Trophoblast cell (in vitro differentiated cells and primary cell): ENCODE results near the gene CAP1.

Source experiments
- DNase-seq, 2 donors: peaks; one replicate each; pipeline ENCODE4 v3.0.0-alpha.2; 2016
- H2AFZ ChIP-seq: 2 replicates; pipeline ENCODE4 v1.6.1; 2013; ENCODE audit warnings: low read length, moderate library complexity, mild to moderate bottlenecking; ENCODE audit not compliant: insufficient read depth, poor library complexity
- H2AK5ac ChIP-seq: 2 replicates; pipeline ENCODE4 v1.6.1; 2013; ENCODE audit warnings: mild to moderate bottlenecking, low read length
- H2BK120ac ChIP-seq: 2 replicates; pipeline ENCODE4 v1.6.1; 2013; ENCODE audit warnings: low read length, mild to moderate bottlenecking, moderate library complexity; ENCODE audit not compliant: insufficient read depth, poor library complexity
- H2BK12ac ChIP-seq: 2 replicates; pipeline ENCODE4 v1.6.1; 2013; ENCODE audit warnings: mild to moderate bottlenecking, low read length, moderate library complexity
- H2BK5ac ChIP-seq: 2 replicates; pipeline ENCODE4 v1.6.1; 2013; ENCODE audit warnings: low read length, low read depth, moderate library complexity, mild to moderate bottlenecking; ENCODE audit not compliant: poor library complexity
- H3K14ac ChIP-seq: 2 replicates; pipeline ENCODE4 v1.6.1; 2013; ENCODE audit warnings: mild to moderate bottlenecking, low read length
- H3K18ac ChIP-seq: 2 replicates; pipeline ENCODE4 v1.6.1; 2013; ENCODE audit warnings: mild to moderate bottlenecking, low read length
- H3K23ac ChIP-seq: 2 replicates; pipeline ENCODE4 v1.6.1; 2013; ENCODE audit warnings: low read length
- H3K27ac ChIP-seq: 2 replicates; pipeline ENCODE4 v1.5.1; 2013; ENCODE audit warnings: low read depth, mild to moderate bottlenecking, inconsistent platforms, low read length, moderate library complexity
- H3K27me3 ChIP-seq: 2 replicates; pipeline ENCODE4 v1.6.1; 2013; ENCODE audit warnings: inconsistent platforms, mild to moderate bottlenecking, low read length, moderate library complexity; ENCODE audit not compliant: insufficient read depth
- H3K36me3 ChIP-seq, 2 experiments: 1 replicate in 1 of 2; 2 replicates in 1 of 2; pipeline ENCODE4 v1.6.1; 2013; ENCODE audit warnings: low read length in 2 of 2, mild to moderate bottlenecking in 2 of 2, moderate library complexity in 1 of 2; ENCODE audit not compliant: insufficient read depth in 2 of 2, control insufficient read depth in 1 of 2
- H3K4ac ChIP-seq: 2 replicates; pipeline ENCODE4 v1.6.1; 2013; ENCODE audit warnings: low read depth, mild to moderate bottlenecking, low read length, moderate library complexity
- H3K4me1 ChIP-seq, 2 experiments: 1 replicate in 1 of 2; 2 replicates in 1 of 2; pipeline ENCODE4 v1.6.1; 2013; ENCODE audit warnings: low read length in 2 of 2, mild to moderate bottlenecking in 2 of 2, moderate library complexity in 1 of 2; ENCODE audit not compliant: insufficient read depth in 2 of 2, control insufficient read depth in 1 of 2
- H3K4me2 ChIP-seq: 2 replicates; pipeline ENCODE4 v1.6.1; 2013; ENCODE audit warnings: inconsistent platforms, mild to moderate bottlenecking, low read length, moderate library complexity
- H3K4me3 ChIP-seq: 2 replicates; pipeline ENCODE4 v1.5.1; 2013; ENCODE audit warnings: mild to moderate bottlenecking, low read depth, low read length, inconsistent platforms
- H3K79me1 ChIP-seq: one replicate; pipeline ENCODE4 v1.6.1; 2013; ENCODE audit warnings: low read length
- H3K79me2 ChIP-seq: 2 replicates; pipeline ENCODE4 v1.6.1; 2013; ENCODE audit warnings: low read length, mild to moderate bottlenecking; ENCODE audit not compliant: control insufficient read depth, insufficient read depth, poor library complexity
- H3K9ac ChIP-seq: 2 replicates; pipeline ENCODE4 v1.6.1; 2013; ENCODE audit warnings: mild to moderate bottlenecking, low read length
- H3K9me3 ChIP-seq: 2 replicates; pipeline ENCODE4 v1.6.1; 2013; ENCODE audit warnings: low read depth, mild to moderate bottlenecking, control low read depth, inconsistent platforms, low read length; ENCODE audit not compliant: insufficient read depth
- H4K12ac ChIP-seq: 2 replicates; pipeline ENCODE4 v1.6.1; 2013; ENCODE audit warnings: low read depth, mild to moderate bottlenecking, low read length, moderate library complexity
- H4K8ac ChIP-seq: 2 replicates; pipeline ENCODE4 v1.6.1; 2013; ENCODE audit warnings: low read depth, mild to moderate bottlenecking, low read length, moderate library complexity
- H4K91ac ChIP-seq: one replicate; pipeline ENCODE4 v1.6.1; 2013; ENCODE audit warnings: low read depth, mild to moderate bottlenecking, low read length, moderate library complexity
- WGBS: extraction: QIAGEN DNeasy Blood & Tissue Kit; methylation state at CpG from one replicate; pipeline ENCODE4 v1.1.7; 2013; ENCODE audit warnings: missing lambda C conversion rate; ENCODE audit not compliant: insufficient read length, insufficient coverage; ENCODE audit errors: extremely low coverage; 5-methylcytosine and 5-hydroxymethylcytosine counted together

Gene CAP1

DNA sequence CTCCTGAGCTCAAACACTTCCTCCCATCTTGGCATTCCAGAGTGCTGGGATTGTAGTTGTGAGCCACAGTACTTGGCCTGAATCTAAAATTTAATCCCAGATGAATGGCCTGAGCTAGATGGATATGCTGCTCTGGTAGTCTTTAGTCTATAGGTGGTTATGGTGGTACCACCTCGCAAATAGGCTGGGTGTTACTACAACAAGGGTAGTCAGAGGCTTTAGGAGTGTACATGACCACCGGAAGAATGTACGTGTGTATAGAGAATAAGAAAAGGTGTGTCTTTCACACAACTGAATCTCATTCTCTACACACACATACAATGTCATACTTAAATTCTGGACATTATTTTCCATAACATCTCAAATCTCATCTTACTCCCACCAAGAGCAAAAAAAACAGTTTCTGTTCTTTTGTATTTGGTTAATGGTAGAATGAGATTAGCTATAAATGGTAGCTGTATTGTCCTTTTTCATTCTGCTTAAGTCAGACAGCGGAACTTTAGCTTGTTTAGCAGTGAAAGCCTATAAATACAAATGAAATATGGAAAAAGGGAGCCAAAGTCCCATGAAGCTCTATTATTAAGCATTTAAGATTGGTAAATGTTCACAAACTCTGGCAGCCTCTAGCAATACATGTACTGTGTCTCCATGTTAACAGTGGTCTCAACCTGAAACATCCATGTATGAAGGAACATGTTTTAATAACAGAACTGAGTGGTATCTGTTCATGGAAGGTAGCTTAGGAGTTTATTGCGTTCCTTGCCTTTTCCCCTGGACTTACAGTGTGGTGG, 16.2 kb downstream of the CAP1 start:
- H3K79me2 ChIP-seq = peaks cover 8% of the 10 kb centered on the region
- H3K79me1 ChIP-seq = no peaks in the 10 kb centered on the region
- no peak overlapping the region for H3K14ac ChIP-seq
- H3K36me3 ChIP-seq = peaks cover 7 to 25% of the 10 kb centered on the region in 2 experiments
- no peak overlapping the region for H3K4me3 ChIP-seq
- no CpG with 5 or more reads among the region's 5 CpGs for WGBS
- H3K9me3 ChIP-seq = no peaks in the 10 kb centered on the region
- H4K12ac ChIP-seq = no peak overlapping the region
- no peak overlapping the region for H2BK12ac ChIP-seq
- H2AFZ ChIP-seq = no peak overlapping the region
- no peak for DNase-seq
- H3K4me1 ChIP-seq = peaks cover 0 to 2% of the 10 kb centered on the region in 2 experiments
- H3K23ac ChIP-seq = no peak overlapping the region
- no peak overlapping the region for H4K8ac ChIP-seq
- H4K91ac ChIP-seq = no peak overlapping the region
- no peak overlapping the region for H3K18ac ChIP-seq
- H2AK5ac ChIP-seq = no peak overlapping the region
- H3K4me2 ChIP-seq = no peak overlapping the region
- no peak overlapping the region for H2BK120ac ChIP-seq
- H2BK5ac ChIP-seq = no peak overlapping the region
- H3K27ac ChIP-seq = no peak overlapping the region
- H3K4ac ChIP-seq = peak overlapping the region; percentile 78
- H3K27me3 ChIP-seq = no peaks in the 10 kb centered on the region
- no peak overlapping the region for H3K9ac ChIP-seq

DNA sequence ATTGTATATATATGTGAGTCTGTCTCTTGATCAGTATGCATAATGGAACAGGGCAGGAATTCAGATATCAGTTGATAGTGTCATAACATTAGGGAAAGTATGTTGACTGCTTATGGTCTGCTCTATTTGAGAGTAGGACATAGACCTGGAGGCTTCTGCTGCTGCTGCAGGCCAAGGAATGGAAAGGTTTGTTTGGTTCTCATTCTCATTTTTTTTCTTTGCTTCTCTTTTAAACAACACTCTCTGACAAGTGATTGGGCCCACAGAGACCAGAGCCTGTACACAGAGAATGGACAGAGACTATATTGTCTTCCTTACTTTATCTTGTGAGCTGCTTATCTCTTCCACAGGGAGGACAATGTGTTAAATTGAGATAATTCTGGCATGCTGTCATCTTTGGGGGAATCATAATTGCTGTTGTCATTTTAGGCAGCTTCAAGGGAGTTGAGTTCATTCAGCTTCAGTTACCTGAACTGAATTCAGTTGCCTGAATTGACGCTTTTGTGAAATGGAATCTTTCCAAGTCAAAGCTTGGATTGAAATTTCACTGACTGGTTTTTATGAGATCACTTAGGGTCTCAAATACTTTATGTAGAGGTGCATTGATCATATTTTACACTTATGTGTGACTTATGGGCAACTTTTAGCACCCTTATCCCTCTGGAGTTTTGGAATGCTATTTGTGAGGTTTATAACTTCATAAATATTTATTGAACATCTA, 16.9 kb downstream of the CAP1 start:
- H4K8ac ChIP-seq = no peak overlapping the region
- WGBS = no CpG with 5 or more reads among the region's 1 CpG
- no peaks in the 10 kb centered on the region for H3K79me1 ChIP-seq
- H3K14ac ChIP-seq = no peak overlapping the region
- H3K4me3 ChIP-seq = no peak overlapping the region
- peaks cover 0 to 2% of the 10 kb centered on the region in 2 experiments for H3K4me1 ChIP-seq
- H3K18ac ChIP-seq = no peak overlapping the region
- H3K9ac ChIP-seq = no peak overlapping the region
- no peak overlapping the region for H2BK5ac ChIP-seq
- H4K91ac ChIP-seq = no peak overlapping the region
- no peak overlapping the region for H3K4me2 ChIP-seq
- no peak overlapping the region for H3K23ac ChIP-seq
- no peak overlapping the region for H2BK120ac ChIP-seq
- H3K36me3 ChIP-seq = peaks cover 7 to 29% of the 10 kb centered on the region in 2 experiments
- H2AK5ac ChIP-seq = no peak overlapping the region
- H3K9me3 ChIP-seq = no peaks in the 10 kb centered on the region
- DNase-seq = no peak
- H3K4ac ChIP-seq = peak overlapping the region; percentile 64
- H3K79me2 ChIP-seq = peaks cover 8% of the 10 kb centered on the region
- H2AFZ ChIP-seq = no peak overlapping the region
- no peak overlapping the region for H2BK12ac ChIP-seq
- no peak overlapping the region for H3K27ac ChIP-seq
- H3K27me3 ChIP-seq = no peaks in the 10 kb centered on the region
- H4K12ac ChIP-seq = no peak overlapping the region

DNA sequence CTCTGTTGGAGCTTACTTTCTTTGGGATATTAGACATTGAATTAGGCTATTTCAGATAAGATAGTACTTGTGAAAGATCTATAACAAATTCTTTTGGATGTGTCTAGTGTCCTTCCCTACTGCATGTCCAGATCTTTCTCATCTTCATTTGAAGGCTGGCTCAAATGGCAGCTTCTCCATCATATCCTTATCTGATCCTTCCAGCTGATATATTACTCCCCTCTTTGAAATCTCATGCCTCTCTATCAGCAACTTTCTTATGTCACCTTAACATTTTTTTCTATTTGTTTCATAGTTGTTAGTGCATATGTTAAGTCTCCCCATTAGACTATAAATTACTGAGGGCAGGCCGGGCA, 17.5 kb downstream of the CAP1 start:
- Histone ChIP-seq H4K91ac (no peak overlapping the region), H4K12ac (no peak overlapping the region), H2AK5ac (no peak overlapping the region), H3K36me3 (peaks cover 9 to 33% of the 10 kb centered on the region in 2 experiments), H3K4me2 (no peak overlapping the region), H3K4me1 (peaks cover 0 to 2% of the 10 kb centered on the region in 2 experiments), H4K8ac (no peak overlapping the region), H3K4me3 (no peak overlapping the region), H3K18ac (no peak overlapping the region), H2BK5ac (no peak overlapping the region), H3K79me1 (no peaks in the 10 kb centered on the region), H3K9ac (no peak overlapping the region), H3K27ac (no peak overlapping the region), H3K79me2 (peaks cover 8% of the 10 kb centered on the region), H2AFZ (no peak overlapping the region), H3K23ac (no peak overlapping the region), H2BK12ac (no peak overlapping the region), H3K4ac (no peak overlapping the region), H3K9me3 (no peaks in the 10 kb centered on the region), H3K27me3 (no peaks in the 10 kb centered on the region), H2BK120ac (no peak overlapping the region), H3K14ac (no peak overlapping the region)
- DNase-seq = no peak
- WGBS = no CpG with 5 or more reads among the region's 1 CpG

DNA sequence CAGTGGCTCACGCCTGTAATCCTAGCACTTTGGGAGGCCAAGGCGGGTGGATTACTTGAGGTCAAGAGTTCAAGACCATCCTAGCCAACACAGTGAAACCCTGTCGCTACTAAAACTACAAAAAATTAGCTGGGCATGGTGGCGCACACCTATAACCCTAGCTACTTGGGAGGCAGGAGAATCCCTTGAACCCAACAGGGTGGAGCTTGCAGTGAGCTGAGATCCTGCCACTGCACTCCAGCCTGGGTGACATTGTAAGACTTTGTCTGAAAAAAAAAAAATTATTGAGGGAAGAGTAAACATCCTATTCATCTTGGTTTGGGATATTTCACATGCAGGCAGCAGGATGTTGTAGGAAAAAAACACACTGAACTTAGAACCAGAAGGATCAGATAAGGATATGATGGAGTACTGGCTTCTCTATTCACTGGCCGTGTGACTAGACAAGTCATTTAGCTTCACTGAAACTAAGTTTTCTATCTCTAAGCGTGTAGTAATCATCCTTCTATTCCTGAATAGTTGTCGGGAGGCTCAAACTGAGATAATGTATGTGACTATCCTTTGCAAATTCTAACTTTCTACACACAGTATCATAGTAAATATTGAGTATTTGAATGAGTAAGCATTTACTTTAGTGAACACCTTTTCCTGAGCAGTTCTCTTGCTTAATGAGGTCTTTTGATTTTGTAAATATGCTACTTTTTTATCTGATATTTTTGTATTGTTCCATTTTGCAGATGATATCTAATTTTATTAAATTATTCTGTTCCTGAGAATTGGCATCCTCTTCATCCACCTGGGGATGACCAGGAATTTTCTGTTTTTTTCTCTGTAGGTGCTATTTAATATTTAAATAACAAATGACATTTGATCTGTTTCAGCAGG, 18.2 kb downstream of the CAP1 start:
- Histone ChIP-seq H4K12ac (no peak overlapping the region), H3K36me3 (peaks cover 10 to 39% of the 10 kb centered on the region in 2 experiments), H2AFZ (no peak overlapping the region), H3K4me3 (no peak overlapping the region), H2AK5ac (no peak overlapping the region), H3K27me3 (no peaks in the 10 kb centered on the region), H3K4me1 (peaks cover 0 to 2% of the 10 kb centered on the region in 2 experiments), H3K27ac (no peak overlapping the region), H3K79me1 (no peaks in the 10 kb centered on the region), H3K4ac (no peak overlapping the region), H3K18ac (no peak overlapping the region), H3K9me3 (no peaks in the 10 kb centered on the region), H3K79me2 (peaks cover 5% of the 10 kb centered on the region), H3K23ac (no peak overlapping the region), H4K8ac (no peak overlapping the region), H3K14ac (no peak overlapping the region), H2BK12ac (no peak overlapping the region), H3K9ac (no peak overlapping the region), H4K91ac (no peak overlapping the region), H2BK120ac (no peak overlapping the region), H3K4me2 (no peak overlapping the region), H2BK5ac (no peak overlapping the region)
- no peak for DNase-seq
- WGBS = no CpG with 5 or more reads among the region's 7 CpGs
